HG03108 (cell line): ENCODE measurements around the gene NKAIN2.

Source experiments
- ATAC-seq: cut with Tn5 transposase; IDR thresholded peaks from one replicate; pipeline ENCODE4 v1.9.1; 2021; ENCODE audit warnings: moderate library complexity; ENCODE audit not compliant: unreplicated experiment

Gene NKAIN2

DNA sequence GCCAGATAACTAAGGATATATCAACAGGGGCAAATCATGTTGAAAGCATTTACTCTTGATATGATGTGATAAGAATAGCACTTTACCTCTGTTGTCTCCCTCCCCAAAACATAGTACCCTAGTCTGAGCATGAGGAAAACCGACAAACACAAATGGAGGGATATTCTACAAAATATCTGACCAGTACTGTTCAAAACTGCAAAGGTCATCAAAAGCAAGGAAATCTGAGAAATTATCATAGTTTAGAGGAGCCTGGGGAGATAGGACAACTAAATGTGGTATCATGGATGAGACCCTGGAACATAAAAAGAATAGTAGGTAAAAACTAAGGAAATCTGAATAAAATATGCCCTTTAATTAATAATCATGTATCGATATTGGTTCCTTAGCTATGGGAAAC, 675.2 kb downstream of the NKAIN2 start:
- ATAC-seq, result no peak

DNA sequence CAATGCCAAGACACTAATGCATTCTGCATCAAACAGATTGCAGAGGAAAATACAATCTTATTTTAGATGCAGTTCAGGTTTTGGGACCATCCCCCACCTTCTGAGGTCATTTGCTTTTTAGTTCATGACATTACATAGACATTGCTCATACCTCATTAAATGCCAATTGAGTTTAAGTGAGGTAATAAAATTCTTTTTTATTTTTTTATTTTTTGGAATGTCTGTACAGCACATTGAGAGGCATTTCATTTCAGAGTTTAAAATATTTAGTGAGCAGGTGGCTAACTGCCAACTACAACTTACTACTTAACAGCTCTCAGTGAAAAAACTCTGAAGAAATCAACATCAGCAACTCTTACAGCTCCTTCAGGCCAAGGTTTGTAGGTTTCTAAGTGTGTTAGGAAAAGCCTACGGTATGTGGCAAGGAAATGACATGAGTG, 676.3 kb downstream of the NKAIN2 start:
- no peak for ATAC-seq

DNA sequence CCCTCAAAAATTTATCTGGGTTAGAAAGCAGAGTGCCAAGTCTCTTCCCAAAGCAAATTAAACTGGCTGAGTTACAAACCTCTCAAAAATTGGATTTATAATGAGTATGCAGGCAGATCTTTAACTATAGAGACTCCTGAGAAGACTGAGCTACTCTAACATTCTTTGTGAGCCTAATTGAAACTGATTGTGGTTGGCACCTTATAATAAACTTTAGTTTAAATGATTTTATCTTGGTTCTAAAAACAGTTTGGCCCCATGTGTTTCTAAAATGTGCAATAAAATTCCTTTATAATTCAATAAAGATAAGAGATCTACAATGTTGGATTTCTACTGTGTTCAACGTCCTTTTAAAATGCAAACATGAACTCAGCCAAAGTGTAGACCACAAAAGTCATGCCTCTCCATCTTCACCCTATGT, 678.4 kb downstream of the NKAIN2 start:
- ATAC-seq, result no peak

- no peak for ATAC-seq
These were observed 684.2 kb downstream of the NKAIN2 start for GRCh38 chr6:124487623-124488431.

GRCh38 chr6:124490122-124490521, 686.5 kb downstream of the NKAIN2 start:
- no peak for ATAC-seq

GRCh38 chr6:124493259-124493658, 689.6 kb downstream of the NKAIN2 start:
- no peak for ATAC-seq

DNA sequence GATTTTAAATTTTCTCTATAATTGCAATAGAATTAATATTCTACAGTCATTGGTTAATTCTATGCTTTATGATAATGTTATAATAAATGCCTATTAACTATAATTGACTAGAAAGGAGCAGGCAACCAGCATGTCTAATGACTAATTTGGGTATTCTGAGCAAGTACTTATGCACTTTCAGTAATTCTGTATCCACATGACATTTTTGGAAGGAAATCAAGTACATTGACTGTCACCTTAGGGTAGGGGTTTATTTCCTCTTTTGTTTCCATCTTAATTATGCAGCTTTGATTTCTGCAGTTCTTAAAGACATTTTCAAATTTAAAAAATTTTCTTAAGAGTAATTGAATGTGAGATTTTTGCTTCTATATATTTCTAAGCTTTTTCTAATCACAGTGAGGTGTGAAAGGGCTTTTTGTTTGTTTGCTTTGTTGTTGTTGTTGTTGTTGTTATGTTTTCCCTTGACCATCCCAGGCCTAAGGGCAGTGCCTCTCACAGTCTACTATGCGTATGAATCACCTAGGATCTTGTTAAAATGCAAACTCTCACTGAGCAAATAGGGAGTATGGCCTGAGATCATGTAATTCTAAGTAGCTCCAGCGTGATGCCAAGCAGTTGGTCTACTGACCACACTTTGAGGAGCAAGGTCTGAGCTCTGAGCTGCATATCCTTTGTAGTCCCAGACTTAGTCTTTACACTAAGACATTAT, 691.4 kb downstream of the NKAIN2 start:
- ATAC-seq, result no peak

DNA sequence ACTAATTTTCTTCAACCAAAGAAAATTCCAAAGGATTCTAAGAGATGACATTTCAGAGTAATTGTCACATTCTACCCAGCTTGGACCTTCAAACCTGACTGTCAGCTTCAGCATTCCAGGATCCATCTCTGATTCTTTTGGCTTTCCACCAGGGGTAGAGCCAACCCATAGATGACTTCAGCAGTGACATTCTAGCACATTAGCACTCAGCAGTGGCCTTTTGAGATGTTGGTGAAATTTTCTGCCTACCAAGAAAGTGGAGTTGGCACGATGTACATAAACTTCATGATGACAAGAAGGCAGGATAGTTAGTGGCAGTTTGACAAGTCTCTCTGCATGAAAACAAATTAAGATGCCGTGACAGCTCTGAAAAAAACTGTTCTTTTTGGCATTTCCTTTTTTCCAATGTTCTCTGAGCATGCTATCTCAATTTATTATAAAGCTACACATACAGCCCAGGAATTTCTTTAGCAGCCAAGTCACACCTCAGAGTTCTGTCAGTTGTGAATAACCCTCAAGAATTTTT, 692.1 kb downstream of the NKAIN2 start:
- no peak for ATAC-seq

GRCh38 chr6:124496334-124496733, 692.7 kb downstream of the NKAIN2 start:
- ATAC-seq, result no peak

DNA sequence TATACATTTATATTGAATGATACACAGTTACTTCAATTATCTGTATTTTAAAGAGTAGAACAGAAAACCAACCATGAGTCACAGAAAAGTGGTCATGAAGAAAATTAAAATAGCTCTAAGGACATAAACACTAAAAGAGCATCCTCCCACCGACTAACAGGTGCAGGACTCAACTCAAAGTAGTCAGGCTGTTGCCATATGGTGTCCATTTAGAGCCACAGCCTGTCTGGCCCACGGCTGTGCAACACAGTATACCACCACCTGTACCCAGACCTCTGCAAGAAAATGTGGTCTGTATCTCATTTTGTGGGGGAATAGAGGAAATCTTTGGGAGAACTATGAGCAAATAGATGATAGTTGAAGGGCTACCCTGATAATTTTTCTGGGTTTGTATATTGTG, 708.8 kb downstream of the NKAIN2 start:
- no peak for ATAC-seq

GRCh38 chr6:124517339-124517738, 713.7 kb downstream of the NKAIN2 start:
- no peak for ATAC-seq

DNA sequence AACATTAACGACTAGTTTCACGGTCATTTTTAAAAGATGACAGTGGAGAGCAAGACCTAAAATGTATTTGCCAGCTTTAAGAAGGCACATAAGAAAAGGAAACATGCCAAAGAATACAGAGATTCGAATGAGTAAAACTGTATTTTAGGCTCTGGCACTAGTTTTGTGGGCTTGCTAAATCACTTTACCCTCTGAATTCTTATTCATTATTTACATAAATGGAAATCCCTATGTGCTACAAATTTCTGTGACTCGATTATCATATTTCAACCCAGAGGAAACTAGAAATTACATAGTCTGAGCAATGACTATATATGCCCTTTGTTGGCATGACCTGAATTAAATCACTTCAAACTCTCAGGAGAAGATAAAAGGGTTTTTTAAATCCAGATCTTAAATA, 716.8 kb downstream of the NKAIN2 start:
- no peak for ATAC-seq

DNA sequence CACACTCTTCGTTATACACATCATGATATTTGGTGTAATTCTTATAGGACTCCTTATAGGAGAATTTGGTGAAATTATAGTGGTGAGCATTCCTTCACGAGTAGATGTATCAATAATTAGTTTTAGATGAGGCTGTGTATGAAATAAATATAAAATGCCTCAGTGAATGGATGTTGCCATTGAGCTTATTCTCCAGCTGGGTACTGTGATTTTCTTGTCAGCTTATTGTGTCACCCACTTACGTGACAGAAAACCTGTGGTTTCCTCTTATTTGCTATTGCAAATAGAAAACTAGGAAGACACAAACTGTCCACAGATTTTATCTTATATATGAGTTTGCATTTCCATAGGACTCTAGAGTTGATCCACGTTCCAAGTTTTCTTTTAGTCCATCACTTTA, 718.7 kb downstream of the NKAIN2 start:
- no peak for ATAC-seq

DNA sequence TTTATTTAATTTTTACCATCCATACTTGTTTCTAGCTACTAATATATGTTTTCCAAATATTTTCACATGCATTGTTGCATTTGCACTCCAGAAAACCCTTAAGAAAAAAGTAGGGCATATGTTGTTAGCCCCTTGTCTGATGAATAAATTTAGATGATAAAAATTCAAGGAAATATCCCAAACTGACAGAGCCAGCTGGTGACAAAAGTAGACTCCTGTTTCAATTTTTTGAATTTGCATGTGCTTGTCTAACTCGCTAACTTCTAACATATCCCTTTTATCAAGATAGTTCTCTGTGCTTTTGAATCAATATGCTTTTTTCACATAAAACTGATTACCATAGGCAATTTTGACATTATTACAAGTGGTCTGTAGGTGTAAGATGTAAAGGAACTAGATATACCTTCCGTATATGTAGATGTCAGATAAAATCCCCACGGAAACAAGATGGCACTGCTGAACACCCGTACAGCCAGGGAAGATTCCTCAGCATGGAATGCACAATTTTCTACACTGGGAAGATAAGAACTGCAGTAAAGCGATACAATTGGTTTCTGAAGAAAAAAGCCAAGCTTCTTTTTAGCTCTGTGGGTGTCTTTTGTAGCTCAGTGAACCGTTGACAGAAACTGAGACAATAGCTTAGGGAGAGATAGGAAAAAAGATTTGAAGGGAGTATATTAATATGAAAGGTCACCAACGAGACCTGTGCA, 721.0 kb downstream of the NKAIN2 start:
- ATAC-seq, result no peak

DNA sequence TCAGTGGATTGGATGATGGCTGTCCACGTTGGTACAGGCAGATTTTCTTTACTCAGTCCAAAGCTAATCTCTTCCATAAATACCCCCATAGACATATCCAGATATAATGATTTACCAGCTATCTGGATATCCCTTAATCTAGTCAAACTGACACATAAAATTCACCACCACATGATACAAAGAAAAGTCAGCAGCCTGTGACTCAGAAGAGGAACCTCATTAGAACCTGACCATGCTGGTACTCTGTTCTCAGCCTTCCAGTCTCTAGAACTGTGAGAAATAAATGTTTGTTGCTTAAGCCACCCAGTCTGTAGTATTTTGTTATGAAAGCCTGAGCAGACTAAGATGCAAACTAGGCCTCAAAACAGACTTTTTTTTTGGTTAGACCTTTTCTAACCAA, 727.3 kb downstream of the NKAIN2 start:
- no peak for ATAC-seq

DNA sequence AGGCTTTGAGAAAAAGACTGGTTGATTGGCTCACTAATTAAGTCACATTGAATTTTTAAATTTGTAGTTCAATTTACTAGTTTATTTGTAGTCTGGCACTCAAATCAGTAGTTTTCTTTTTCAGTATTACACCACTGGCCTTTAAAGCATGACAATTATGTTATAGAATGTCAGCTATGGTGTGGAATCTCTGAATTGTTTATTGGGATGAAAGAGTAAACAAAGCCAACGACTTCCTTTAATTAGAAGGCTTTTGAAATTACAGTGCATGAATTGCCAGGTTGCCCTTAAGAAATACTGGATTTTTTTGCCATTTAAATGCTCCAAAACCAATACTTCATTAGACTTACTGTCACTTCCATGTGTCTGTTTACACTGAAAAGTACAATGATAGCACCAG, 731.6 kb downstream of the NKAIN2 start:
- no peak for ATAC-seq

GRCh38 chr6:124535746-124536145, 732.1 kb downstream of the NKAIN2 start:
- ATAC-seq, result no peak

DNA sequence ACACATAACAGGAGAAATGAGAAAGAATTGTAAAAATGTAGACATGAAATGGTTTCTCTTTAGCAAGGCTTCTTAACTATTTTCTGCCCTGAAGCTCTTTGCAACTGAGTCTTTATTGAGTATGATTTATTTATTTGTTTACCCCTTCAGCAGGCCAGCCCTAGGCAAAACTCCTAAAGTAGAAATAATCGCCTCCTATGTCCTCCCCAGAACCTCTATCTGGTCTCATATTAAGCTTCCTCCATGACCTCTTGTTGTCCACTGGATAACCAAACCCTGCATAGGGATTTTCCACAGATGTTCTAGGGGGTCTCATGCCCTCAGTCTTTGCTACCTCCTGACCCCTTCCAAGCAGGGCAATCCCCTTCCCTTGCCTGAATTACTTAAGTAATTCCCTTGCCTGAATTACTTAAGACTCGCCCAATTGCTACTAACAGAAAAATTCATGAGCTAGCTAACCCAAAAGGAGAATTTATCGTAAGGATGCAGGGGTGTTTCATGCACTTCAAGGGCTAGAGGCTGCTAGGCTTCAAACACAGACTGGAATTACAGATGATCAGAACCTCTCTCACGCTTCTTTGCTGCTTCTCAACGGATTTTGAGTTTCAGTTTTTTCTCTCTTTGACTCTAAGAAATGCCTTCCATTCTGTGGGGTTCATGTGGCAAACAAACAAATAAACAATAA, 732.6 kb downstream of the NKAIN2 start:
- ATAC-seq, result no peak

- ATAC-seq, result no peak
These were observed 733.2 kb downstream of the NKAIN2 start for GRCh38 chr6:124536842-124537191.

DNA sequence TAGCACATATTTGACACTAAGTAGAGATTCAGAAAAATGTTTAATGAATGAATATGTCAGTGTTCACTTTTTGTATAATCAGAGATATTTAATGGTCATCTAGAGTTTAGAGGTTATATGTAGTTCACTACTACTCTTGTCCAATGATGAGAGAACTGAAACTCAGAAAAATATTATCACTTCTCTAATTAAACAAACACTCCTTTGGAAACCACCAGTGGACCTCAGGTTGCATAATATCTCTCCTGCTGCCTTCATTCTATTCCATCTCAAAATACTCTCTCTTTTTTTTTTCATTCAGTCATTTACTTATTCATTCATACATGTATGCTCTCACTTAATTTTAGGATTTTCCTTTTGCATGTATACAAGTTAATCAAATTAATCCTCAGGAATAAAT, 735.4 kb downstream of the NKAIN2 start:
- no peak for ATAC-seq

GRCh38 chr6:124541573-124541972, 737.9 kb downstream of the NKAIN2 start:
- no peak for ATAC-seq
